ENCODE measurements around the gene OR5B3.
"Not testable (repeated sequence)": the region's sequence is repeated elsewhere in the genome, so short reads cannot be mapped to it uniquely, and the experiment has no call there.

Gene OR5B3

GRCh38 chr11:58406774-58407173 lies at the start of gene OR5B3:
OR5B3 (minus strand) TSS chr11:58406874; CDS start chr11:58403409, 3,465 bp downstream.
- no peak for DNase-seq

- DNase-seq: no peak
Measured at GRCh38 chr11:58451585-58451984, 44.9 kb upstream of the OR5B3 start.

GRCh38 chr11:58446294-58446693 lies 39.6 kb upstream of the OR5B3 start:
- DNase-seq: no peak

- DNase-seq: no peak
Measured at GRCh38 chr11:58444300-58444699, 37.6 kb upstream of the OR5B3 start.

- no peak for DNase-seq
Measured at GRCh38 chr11:58442136-58442535, 35.5 kb upstream of the OR5B3 start, which contains the start of gene OR5B12. OR5B12 (minus strand) TSS chr11:58442236; CDS start chr11:58440151, 2,085 bp downstream.

GRCh38 chr11:58438486-58438885 lies 31.8 kb upstream of the OR5B3 start:
- no peak for DNase-seq

GRCh38 chr11:58434217-58434616 lies 27.5 kb upstream of the OR5B3 start:
- DNase-seq: no peak

- DNase-seq: no peak
Measured at GRCh38 chr11:58433638-58434203, 27.0 kb upstream of the OR5B3 start.

GRCh38 chr11:58429273-58429672 lies 22.6 kb upstream of the OR5B3 start:
- DNase-seq: no peak

- no peak for DNase-seq
Measured at GRCh38 chr11:58428021-58428420, 21.3 kb upstream of the OR5B3 start, which contains the start of gene OR5B2. OR5B2 (minus strand) TSS chr11:58428121; CDS start chr11:58423261, 4,860 bp downstream.

GRCh38 chr11:58399622-58400021 lies 7.1 kb downstream of the OR5B3 start:
- not testable (repeated sequence) for DNase-seq

GRCh38 chr11:58395581-58395980 lies 11.1 kb downstream of the OR5B3 start:
- no peak for DNase-seq

GRCh38 chr11:58394195-58394594 lies 12.5 kb downstream of the OR5B3 start:
- no peak for DNase-seq

- no peak for DNase-seq
Measured at GRCh38 chr11:58392746-58393145, 13.9 kb downstream of the OR5B3 start.

GRCh38 chr11:58391879-58392278 lies 14.8 kb downstream of the OR5B3 start:
- DNase-seq: no peak

- DNase-seq: no peak
Measured at GRCh38 chr11:58390551-58391063, 16.1 kb downstream of the OR5B3 start.

- no peak for DNase-seq
Measured at GRCh38 chr11:58358969-58359368, 47.7 kb downstream of the OR5B3 start, which contains the start of gene OR5B17. OR5B17 (minus strand) TSS chr11:58359069; CDS start chr11:58359069, 0 bp downstream.

- DNase-seq: no peak
Measured at GRCh38 chr11:58354727-58355126, 51.9 kb downstream of the OR5B3 start.
